HG02610 (cell line): Measurements from ENCODE around the gene ARHGEF7.
A peak's percentile ranks its signal among the peaks of the same experiment; 100 is the strongest.

Source experiments
- ATAC-seq: cut with Tn5 transposase; IDR thresholded peaks from one replicate; pipeline ENCODE4 v1.9.1; 2021; ENCODE audit warnings: mild to moderate bottlenecking, moderate library complexity; ENCODE audit not compliant: unreplicated experiment

ARHGEF7 gene

DNA sequence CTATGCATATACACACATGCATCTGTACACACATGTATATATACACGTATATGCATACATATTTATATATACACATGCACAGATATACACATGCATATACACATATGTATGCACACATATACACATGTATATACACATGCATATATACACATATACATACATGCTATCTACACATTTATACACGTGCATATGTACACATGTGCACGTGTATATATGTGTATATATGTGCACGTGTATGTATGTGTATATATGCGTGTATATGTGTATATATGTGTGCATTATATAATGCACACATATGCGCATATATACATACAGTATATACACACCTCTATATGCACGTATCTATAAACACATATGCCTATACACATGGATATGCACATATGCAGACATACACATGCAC is 17.8 kb downstream of the ARHGEF7 start:
- no peak for ATAC-seq

- no peak for ATAC-seq
Measured at GRCh38 chr13:111139452-111139851, 24.3 kb downstream of the ARHGEF7 start.

GRCh38 chr13:111139873-111140561 is 24.9 kb downstream of the ARHGEF7 start:
- ATAC-seq = no peak

GRCh38 chr13:111140562-111141105 is 25.5 kb downstream of the ARHGEF7 start:
- no peak for ATAC-seq

DNA sequence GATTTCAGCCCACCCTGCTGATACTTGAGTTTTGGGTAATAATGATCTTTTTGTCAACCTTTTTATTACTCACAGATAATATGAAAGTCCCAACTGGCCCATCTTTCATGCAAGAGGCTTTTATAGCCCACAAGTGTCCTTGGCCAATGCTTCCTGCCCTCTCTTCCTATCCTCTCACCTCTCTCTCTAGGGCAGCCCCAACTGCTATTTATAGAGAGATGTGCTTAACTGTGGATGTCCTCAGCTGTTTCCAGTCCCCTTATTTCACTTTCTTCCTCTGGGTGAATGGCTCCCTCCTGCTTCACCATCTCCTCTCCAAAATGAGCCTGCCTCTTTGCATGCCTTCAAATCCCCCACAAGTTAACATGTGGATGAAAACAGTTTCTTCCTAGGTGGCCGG is 27.4 kb downstream of the ARHGEF7 start:
- ATAC-seq = no peak

GRCh38 chr13:111143865-111144540 is 28.9 kb downstream of the ARHGEF7 start:
- ATAC-seq = no peak

DNA sequence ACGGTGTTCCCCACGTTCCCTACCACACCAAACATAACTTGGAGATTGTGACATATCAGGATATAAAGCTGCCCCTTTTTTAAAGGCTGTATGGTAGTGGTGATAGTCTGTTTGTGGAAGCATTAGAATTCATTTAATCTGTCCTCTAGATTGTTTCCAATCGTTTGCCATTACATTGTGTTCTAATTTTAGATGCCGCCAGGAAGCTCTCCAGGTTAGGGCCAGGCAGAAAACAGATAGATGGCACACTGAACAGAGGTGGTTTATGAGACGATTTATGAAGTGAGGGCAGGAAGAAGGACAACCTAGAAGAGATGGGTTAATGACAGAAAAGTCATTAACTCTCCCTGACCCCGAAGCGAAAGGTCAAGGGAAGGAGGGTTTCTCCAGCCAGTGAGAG is 30.0 kb downstream of the ARHGEF7 start:
- ATAC-seq = no peak

DNA sequence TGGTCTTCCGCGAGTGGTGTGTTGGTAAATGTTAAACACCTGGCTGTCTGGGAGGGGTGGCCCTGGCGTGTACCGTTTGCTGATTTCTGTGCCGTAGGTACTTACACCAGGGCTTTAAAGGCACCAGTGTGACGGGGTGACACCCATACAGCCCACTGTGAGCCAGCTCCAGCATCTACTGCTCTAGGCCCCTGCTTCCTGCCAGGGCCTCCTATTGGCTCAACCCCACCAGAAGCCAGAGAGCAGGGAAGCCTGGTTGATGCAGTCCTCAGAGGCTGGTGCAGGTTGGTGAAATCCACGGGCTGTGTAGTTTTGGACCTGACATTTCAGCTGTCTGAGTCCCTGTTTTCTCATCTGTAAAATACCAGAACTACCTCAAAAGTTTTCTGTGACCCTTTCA is 30.4 kb downstream of the ARHGEF7 start:
- ATAC-seq = no peak

GRCh38 chr13:111152844-111153243 is 37.7 kb downstream of the ARHGEF7 start:
- no peak for ATAC-seq

DNA sequence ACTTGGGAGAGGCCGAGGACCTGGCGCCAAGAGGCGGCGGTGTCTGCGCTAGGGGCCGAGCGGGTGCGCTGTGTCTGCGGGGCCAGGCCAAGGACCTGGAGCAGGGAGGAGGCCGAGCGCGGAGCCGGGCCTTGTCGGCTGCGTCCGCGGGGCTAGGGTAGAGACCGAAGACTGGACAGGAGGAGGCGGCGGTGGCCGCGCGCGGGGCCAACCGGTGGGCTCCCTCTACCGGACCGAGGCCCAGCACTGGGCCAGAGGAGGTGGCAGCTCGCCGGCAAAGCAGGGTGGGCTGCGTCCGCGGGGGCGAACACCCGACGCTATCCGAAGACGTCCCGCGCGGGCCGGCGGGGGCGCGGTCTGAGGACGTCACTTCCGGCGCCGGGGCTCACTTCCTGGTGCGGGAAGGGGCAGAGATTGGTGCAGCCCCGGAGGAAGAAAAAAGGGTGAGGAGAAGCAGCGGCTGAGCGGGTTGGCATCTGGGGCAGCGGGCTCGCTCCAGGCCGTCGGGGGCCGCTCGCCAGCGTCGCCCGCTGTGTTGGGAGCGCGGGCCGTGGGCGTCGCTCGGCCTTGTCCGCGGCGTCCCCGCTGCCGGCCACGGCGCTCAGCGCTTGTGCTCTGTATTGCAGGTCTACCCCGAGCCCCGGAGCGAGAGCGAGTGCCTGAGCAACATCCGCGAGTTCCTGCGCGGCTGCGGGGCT is 38.3 kb downstream of the ARHGEF7 start:
- peak; percentile 86 for ATAC-seq

GRCh38 chr13:111153977-111154332 is 38.8 kb downstream of the ARHGEF7 start:
- ATAC-seq = peak; percentile 40

DNA sequence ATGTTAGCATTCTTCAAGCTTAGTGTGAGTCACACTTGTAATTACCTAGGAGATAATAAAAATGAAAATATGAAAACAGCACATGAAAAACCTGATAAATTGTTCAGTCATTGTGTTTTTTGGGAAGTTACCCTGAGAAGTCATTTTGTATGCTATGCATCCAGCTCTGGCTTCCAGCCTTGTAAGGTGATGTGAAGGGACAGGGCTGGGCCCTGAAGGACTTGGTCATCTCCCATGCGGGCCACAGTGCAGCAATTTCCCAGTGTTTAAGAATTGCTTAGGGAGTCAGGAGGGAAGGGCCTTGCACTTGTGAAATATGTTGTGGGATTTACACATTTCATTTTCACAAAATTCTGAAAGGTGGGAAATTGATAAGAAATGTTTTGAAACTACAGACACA is 41.3 kb downstream of the ARHGEF7 start:
- no peak for ATAC-seq

- ATAC-seq = no peak
Measured at GRCh38 chr13:111158136-111158805, 43.2 kb downstream of the ARHGEF7 start.

- ATAC-seq = no peak
Measured at GRCh38 chr13:111159362-111160320, 44.5 kb downstream of the ARHGEF7 start.

DNA sequence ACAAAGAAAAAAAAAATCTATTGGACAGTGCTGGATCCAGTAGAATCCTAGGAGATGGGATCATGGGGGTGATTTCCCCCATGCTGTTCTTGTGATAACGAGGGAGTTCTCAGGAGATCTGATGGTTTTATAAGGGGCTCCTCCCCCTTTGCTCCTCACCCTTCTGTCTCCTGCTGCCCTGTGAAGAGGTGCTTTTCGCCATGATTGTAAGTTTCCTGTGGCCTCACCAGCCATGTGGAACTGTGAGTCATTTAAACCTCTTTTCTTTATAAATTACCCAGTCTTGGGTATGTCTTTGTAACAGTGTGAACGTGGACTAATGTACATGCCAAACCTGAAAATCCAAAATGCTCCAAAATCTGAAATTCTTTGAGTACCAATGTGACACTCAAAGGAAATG is 45.5 kb downstream of the ARHGEF7 start:
- no peak for ATAC-seq

GRCh38 chr13:111161601-111162600 is 46.8 kb downstream of the ARHGEF7 start:
- ATAC-seq = no peak

GRCh38 chr13:111165241-111166010 is 50.3 kb downstream of the ARHGEF7 start:
- peak; percentile 64 for ATAC-seq
